Mesenchymal stem cell (in vitro differentiated cells and primary cell): ENCODE measurements around the gene TAB3.

Experiments used
- DNase-seq: peaks from one replicate; pipeline ENCODE4 v3.0.0-alpha.2; 2013
- H2AFZ ChIP-seq: one replicate; pipeline ENCODE4 v1.6.1; 2013; ENCODE audit warnings: low read depth, mild to moderate bottlenecking, control low read depth, inconsistent platforms, low read length, moderate library complexity
- H2AK5ac ChIP-seq: 2 replicates; pipeline ENCODE4 v1.6.1; 2013; ENCODE audit warnings: low read length, moderate library complexity, mild to moderate bottlenecking, inconsistent platforms; ENCODE audit not compliant: severe bottlenecking
- H2BK120ac ChIP-seq: one replicate; pipeline ENCODE4 v1.6.1; 2013; ENCODE audit warnings: low read depth, mild to moderate bottlenecking, inconsistent platforms, low read length, moderate library complexity
- H2BK12ac ChIP-seq, 2 experiments: one replicate each; pipeline ENCODE4 v1.6.1; 2013; ENCODE audit warnings: inconsistent platforms in 2 of 2, low read length in 2 of 2, mild to moderate bottlenecking in 2 of 2, moderate library complexity in 2 of 2, control low read depth in 1 of 2
- H2BK15ac ChIP-seq: one replicate; pipeline ENCODE4 v1.6.1; 2013; ENCODE audit warnings: mild to moderate bottlenecking, low read depth, inconsistent platforms; ENCODE audit not compliant: poor library complexity, severe bottlenecking
- H2BK5ac ChIP-seq: 2 replicates; pipeline ENCODE4 v1.6.1; 2013; ENCODE audit warnings: low read depth, mild to moderate bottlenecking, low read length, control low read depth, inconsistent platforms; ENCODE audit not compliant: poor library complexity, severe bottlenecking
- H3K14ac ChIP-seq, 2 experiments: one replicate each; pipeline ENCODE4 v1.6.1; 2013; ENCODE audit warnings: inconsistent platforms in 2 of 2, low read length in 2 of 2, control low read depth in 1 of 2, mild to moderate bottlenecking in 1 of 2, moderate library complexity in 1 of 2
- H3K18ac ChIP-seq, 2 experiments: one replicate each; pipeline ENCODE4 v1.6.1; 2013; ENCODE audit warnings: inconsistent platforms in 2 of 2, low read length in 2 of 2, control low read depth in 1 of 2, low read depth in 1 of 2, mild to moderate bottlenecking in 1 of 2
- H3K23ac ChIP-seq, 2 experiments: one replicate each; pipeline ENCODE4 v1.6.1; 2013; ENCODE audit warnings: inconsistent platforms in 2 of 2, low read length in 2 of 2, mild to moderate bottlenecking in 2 of 2, moderate library complexity in 2 of 2, control low read depth in 1 of 2
- H3K27ac ChIP-seq: 2 replicates; pipeline ENCODE4 v1.5.1; 2013; ENCODE audit warnings: mild to moderate bottlenecking, moderate library complexity, low read length, control low read depth, inconsistent platforms; ENCODE audit not compliant: poor library complexity, severe bottlenecking
- H3K27me3 ChIP-seq, 2 experiments: 2 replicates each; pipeline versions ENCODE4 v1.6.1 to v1.7.0; 2013; ENCODE audit warnings: low read length in 2 of 2, mild to moderate bottlenecking in 2 of 2, moderate library complexity in 2 of 2, control low read depth in 1 of 2, inconsistent platforms in 1 of 2; ENCODE audit not compliant: control insufficient read depth in 1 of 2, insufficient read depth in 1 of 2
- H3K36me3 ChIP-seq, 2 experiments: 2 replicates each; pipeline versions ENCODE4 v1.6.1 to v1.7.0; 2013; ENCODE audit warnings: low read length in 2 of 2, control low read depth in 1 of 2, inconsistent platforms in 1 of 2, low read depth in 1 of 2, mild to moderate bottlenecking in 1 of 2; ENCODE audit not compliant: insufficient read depth in 2 of 2, control insufficient read depth in 1 of 2
- H3K4ac ChIP-seq, 2 experiments: one replicate each; pipeline ENCODE4 v1.6.1; 2013; ENCODE audit warnings: inconsistent platforms in 2 of 2, low read length in 2 of 2, mild to moderate bottlenecking in 2 of 2, moderate library complexity in 2 of 2, control low read depth in 1 of 2, low read depth in 1 of 2
- H3K4me1 ChIP-seq: 2 replicates; pipeline ENCODE4 v1.6.1; 2013; ENCODE audit warnings: low read depth, low read length, control low read depth; ENCODE audit not compliant: control insufficient read depth, insufficient read depth
- H3K4me2 ChIP-seq: 2 replicates; pipeline ENCODE4 v1.6.1; 2013; ENCODE audit warnings: low read length, mild to moderate bottlenecking, inconsistent platforms; ENCODE audit not compliant: poor library complexity, severe bottlenecking
- H3K4me3 ChIP-seq, 2 experiments: 2 replicates each; pipeline versions ENCODE4 v1.5.1 to v1.7.0; 2013; ENCODE audit warnings: low read length in 2 of 2, mild to moderate bottlenecking in 2 of 2, control low read depth in 1 of 2, low read depth in 1 of 2; ENCODE audit not compliant: insufficient read depth in 1 of 2
- H3K79me1 ChIP-seq: replicated peaks from 2 replicates; pipeline ENCODE4 v1.6.1; 2013; ENCODE audit warnings: mild to moderate bottlenecking, control low read depth, low read length, inconsistent platforms; ENCODE audit not compliant: poor library complexity, severe bottlenecking
- H3K9ac ChIP-seq: 2 replicates; pipeline ENCODE4 v1.7.0; 2013; ENCODE audit warnings: mild to moderate bottlenecking, low read length, moderate library complexity
- H3K9me3 ChIP-seq: 2 replicates; pipeline ENCODE4 v1.7.0; 2013; ENCODE audit warnings: mild to moderate bottlenecking, low read length; ENCODE audit not compliant: control insufficient read depth
- H4K8ac ChIP-seq: one replicate; pipeline ENCODE4 v1.6.1; 2013; ENCODE audit warnings: inconsistent platforms, mild to moderate bottlenecking, low read length, moderate library complexity
- H4K91ac ChIP-seq: one replicate; pipeline ENCODE4 v1.6.1; 2013; ENCODE audit warnings: mild to moderate bottlenecking, low read length, inconsistent platforms
- WGBS: methylation state at CpG from one replicate; pipeline ENCODE4 v1.1.7; 2013; ENCODE audit warnings: mixed read lengths; 5-methylcytosine and 5-hydroxymethylcytosine counted together

TAB3 gene

GRCh38 chrX:30883138-30883537 is 5.9 kb downstream of the TAB3 start:
- Histone ChIP-seq H3K23ac (no peak overlapping the region), H2AFZ (no peak overlapping the region), H3K9ac (no peak overlapping the region), H3K4ac (no peak overlapping the region), H3K36me3 (no peaks in the 10 kb centered on the region), H3K27me3 (no peaks in the 10 kb centered on the region), H2AK5ac (no peak overlapping the region), H4K91ac (no peak overlapping the region), H2BK15ac (no peak overlapping the region), H2BK5ac (no peak overlapping the region), H4K8ac (no peak overlapping the region), H2BK12ac (no peak overlapping the region), H3K9me3 (no peaks in the 10 kb centered on the region), H2BK120ac (no peak overlapping the region), H3K4me1 (no peaks in the 10 kb centered on the region), H3K79me1 (no peaks in the 10 kb centered on the region), H3K4me2 (no peak overlapping the region), H3K27ac (no peak overlapping the region), H3K18ac (no peak overlapping the region), H3K4me3 (no peak overlapping the region), H3K14ac (no peak overlapping the region)
- no peak for DNase-seq
- 100% methylated on average over 1 of the region's 2 CpGs for WGBS

DNA sequence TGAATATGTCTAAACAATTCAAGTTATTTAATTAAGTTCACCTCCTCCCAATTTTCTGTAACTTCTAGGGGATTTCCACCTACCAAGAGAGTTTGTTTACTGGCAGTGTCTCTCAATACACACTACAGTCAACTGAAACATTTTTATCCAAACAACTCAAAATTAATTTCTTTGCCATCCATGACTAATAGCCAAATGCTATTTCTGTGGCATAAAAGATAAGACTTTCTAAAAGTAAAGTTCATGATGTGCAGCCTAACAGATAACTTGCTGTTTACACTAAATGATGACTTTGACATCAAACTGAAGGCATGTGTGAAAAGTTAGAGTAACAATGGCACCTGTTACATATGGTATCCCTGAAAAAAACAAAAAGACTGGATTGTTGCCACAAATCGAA is 7.3 kb downstream of the TAB3 start:
- no peak overlapping the region for H2BK5ac ChIP-seq
- H3K4me3 ChIP-seq = no peak overlapping the region
- no peaks in the 10 kb centered on the region for H3K9me3 ChIP-seq
- H3K23ac ChIP-seq = no peak overlapping the region
- no peak overlapping the region for H2BK12ac ChIP-seq
- H2BK120ac ChIP-seq = no peak overlapping the region
- no peak overlapping the region for H3K18ac ChIP-seq
- no peak overlapping the region for H3K9ac ChIP-seq
- H3K79me1 ChIP-seq = no peaks in the 10 kb centered on the region
- no peaks in the 10 kb centered on the region for H3K36me3 ChIP-seq
- no peak overlapping the region for H3K14ac ChIP-seq
- no peaks in the 10 kb centered on the region for H3K4me1 ChIP-seq
- H2BK15ac ChIP-seq = no peak overlapping the region
- H4K91ac ChIP-seq = no peak overlapping the region
- H3K27me3 ChIP-seq = no peaks in the 10 kb centered on the region
- no CpG with 5 or more reads among the region's 1 CpG for WGBS
- H3K4me2 ChIP-seq = no peak overlapping the region
- H3K4ac ChIP-seq = no peak overlapping the region
- no peak for DNase-seq
- no peak overlapping the region for H2AK5ac ChIP-seq
- H3K27ac ChIP-seq = no peak overlapping the region
- H4K8ac ChIP-seq = no peak overlapping the region
- H2AFZ ChIP-seq = no peak overlapping the region

DNA sequence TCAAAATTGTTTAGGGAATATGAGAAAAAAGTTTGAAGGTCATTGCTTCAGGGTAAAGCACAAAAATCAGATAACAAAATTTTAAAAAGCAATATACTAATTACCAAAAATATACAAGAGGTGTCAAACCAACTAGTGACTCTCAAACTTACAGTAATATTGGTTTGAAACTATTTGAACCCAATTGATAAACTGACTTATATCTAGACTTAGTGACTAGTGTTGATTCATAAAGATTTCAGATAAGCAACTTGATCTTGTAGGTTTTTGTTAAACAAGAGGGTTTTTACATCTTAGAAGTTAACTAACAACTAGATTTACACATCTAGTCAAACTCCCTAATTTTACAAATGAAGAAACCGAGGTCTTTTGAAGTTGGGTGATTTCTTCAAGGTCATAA is 7.7 kb downstream of the TAB3 start:
- H4K8ac ChIP-seq = no peak overlapping the region
- H3K27ac ChIP-seq = no peak overlapping the region
- no peak overlapping the region for H2BK15ac ChIP-seq
- H2BK12ac ChIP-seq = no peak overlapping the region
- H2BK5ac ChIP-seq = no peak overlapping the region
- no peak overlapping the region for H2AK5ac ChIP-seq
- H3K9ac ChIP-seq = no peak overlapping the region
- no peaks in the 10 kb centered on the region for H3K79me1 ChIP-seq
- DNase-seq = no peak
- H3K14ac ChIP-seq = no peak overlapping the region
- no peaks in the 10 kb centered on the region for H3K27me3 ChIP-seq
- no CpG with 5 or more reads among the region's 1 CpG for WGBS
- no peak overlapping the region for H3K4me3 ChIP-seq
- H3K9me3 ChIP-seq = no peaks in the 10 kb centered on the region
- peaks cover under 1% of the 10 kb centered on the region for H3K4me1 ChIP-seq
- H2BK120ac ChIP-seq = no peak overlapping the region
- no peak overlapping the region for H4K91ac ChIP-seq
- no peak overlapping the region for H3K4me2 ChIP-seq
- H3K23ac ChIP-seq = no peak overlapping the region
- no peaks in the 10 kb centered on the region for H3K36me3 ChIP-seq
- no peak overlapping the region for H2AFZ ChIP-seq
- no peak overlapping the region for H3K18ac ChIP-seq
- no peak overlapping the region for H3K4ac ChIP-seq

GRCh38 chrX:30880058-30880457 is 9.0 kb downstream of the TAB3 start:
- Histone ChIP-seq H3K4me2 (no peak overlapping the region), H2BK15ac (no peak overlapping the region), H3K18ac (no peak overlapping the region), H3K27ac (no peak overlapping the region), H3K23ac (no peak overlapping the region), H2BK120ac (no peak overlapping the region), H4K91ac (no peak overlapping the region), H3K9me3 (no peaks in the 10 kb centered on the region), H3K9ac (no peak overlapping the region), H4K8ac (no peak overlapping the region), H2BK5ac (no peak overlapping the region), H3K14ac (no peak overlapping the region), H3K4me3 (no peak overlapping the region), H3K79me1 (no peaks in the 10 kb centered on the region), H3K4me1 (peaks cover 2% of the 10 kb centered on the region), H2BK12ac (no peak overlapping the region), H2AFZ (no peak overlapping the region), H3K36me3 (no peaks in the 10 kb centered on the region), H2AK5ac (no peak overlapping the region), H3K27me3 (no peaks in the 10 kb centered on the region), H3K4ac (no peak overlapping the region)
- WGBS = no CpG with 5 or more reads among the region's 3 CpGs
- DNase-seq = no peak
